ENCODE measurements around the gene KRTAP20-2.

KRTAP20-2 gene
- 0 reads per million in 3 experiments for total RNA-seq

DNA sequence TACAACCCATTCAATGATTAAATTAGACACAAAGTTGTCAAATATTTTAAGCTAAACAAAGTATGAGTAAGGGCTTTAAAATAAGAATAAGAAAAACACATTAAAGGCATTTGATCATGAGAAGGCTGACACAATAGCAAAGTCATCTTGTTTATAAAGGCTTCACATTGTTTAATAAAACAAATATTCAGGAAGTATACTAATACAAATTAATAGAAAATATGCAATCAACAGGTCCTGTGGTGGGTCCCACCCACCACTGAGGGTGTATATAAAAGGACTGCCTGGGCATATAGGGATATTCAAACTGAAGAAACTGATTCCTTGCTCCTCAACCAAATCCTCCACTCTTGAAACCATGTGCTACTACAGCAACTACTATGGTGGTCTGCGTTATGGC, at the start of gene KRTAP20-2:
Gene KRTAP20-2, plus strand, starts transcription at position 301 of the 400 bp plus-strand sequence. Its CDS starts 58 bp downstream, at position 359.
- no peak for DNase-seq

DNA sequence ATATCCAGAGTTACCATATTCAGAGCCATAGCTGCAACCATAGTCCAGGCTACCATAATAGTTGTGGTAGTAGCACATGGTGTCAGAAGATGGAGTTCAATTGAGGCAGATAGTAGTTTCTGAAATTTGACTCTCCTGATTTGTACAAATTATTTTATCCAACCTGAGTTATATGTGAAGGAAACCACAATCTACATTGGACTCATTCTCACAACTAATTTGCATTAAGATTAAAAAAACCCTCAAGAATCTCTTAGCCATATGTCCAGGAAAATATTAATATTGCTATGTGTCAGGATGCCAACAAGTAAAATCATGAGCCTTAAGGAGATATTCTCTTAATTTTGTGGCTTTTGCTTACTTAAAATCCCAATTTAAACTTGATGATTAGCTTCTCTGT, 44.7 kb upstream of the KRTAP20-2 start, which contains the start of gene KRTAP22-2:
Gene KRTAP22-2, minus strand, starts transcription at position 101 of the 400 bp plus-strand sequence.
- no peak for DNase-seq

DNA sequence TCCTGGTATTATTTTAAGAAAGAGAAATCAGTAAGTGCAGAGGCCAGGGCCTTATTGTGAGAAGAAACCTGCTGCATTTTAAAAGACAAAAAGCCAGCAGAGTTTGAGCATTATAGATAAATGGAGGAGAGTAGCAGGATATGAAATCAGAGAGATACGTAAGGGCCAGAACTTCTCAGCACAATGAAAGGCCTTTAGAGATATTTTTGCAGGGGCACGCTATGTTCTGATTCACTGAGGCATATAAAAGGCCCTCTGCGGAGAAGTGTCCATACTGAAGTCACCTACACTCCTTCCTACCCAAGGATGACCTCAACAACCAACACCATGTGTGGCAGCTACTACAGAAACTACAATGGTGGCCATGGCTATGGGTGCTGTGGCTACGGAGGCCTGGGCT, 42.9 kb upstream of the KRTAP20-2 start, which contains the start of gene KRTAP6-3:
Gene KRTAP6-3, plus strand, starts transcription at position 301 of the 400 bp plus-strand sequence. Its CDS starts 6 bp downstream, at position 307.
- DNase-seq: no peak

DNA sequence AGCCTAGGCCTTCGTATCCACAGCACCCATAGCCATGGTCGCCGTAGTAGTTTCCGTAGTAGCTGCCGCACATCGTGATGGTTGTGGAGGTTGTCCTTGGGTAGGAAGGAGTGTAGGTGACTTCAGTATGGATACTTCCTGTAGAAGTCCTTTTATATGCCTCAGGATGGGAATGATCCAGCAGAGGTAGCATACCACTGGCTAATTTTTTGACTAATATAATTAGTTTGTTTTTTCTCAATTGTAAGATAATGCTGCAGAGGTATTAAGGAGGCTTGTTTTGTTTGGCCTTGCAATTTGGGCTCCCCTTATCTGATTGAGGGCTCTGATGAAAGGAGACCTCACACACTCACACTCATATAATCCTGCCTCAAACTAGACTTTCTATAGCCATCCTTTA, 36.2 kb upstream of the KRTAP20-2 start, which contains the start of gene KRTAP6-2:
Gene KRTAP6-2, minus strand, starts transcription at position 101 of the 400 bp plus-strand sequence. Its CDS starts 28 bp downstream, at position 73.
- no peak for DNase-seq

DNA sequence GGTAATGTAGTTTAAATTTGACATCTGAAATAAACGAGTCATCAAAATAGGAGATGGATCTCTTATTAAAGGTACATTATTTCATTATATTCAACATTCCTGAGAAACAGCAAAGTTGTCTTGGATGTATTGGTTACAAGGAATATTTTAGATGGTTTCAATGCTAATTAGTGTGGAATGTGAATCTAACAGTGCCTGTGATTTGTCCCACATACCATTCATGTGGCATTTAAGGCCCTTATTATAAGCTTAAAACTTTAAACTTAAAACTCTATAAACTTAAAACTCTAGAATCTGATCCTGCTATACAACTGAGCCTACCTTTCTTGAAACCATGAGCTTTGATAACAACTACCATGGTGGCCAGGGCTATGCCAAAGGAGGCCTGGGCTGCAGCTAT, 34.2 kb upstream of the KRTAP20-2 start, which contains the start of gene KRTAP22-1:
Gene KRTAP22-1, plus strand, starts transcription at position 301 of the 400 bp plus-strand sequence.
- DNase-seq: no peak

DNA sequence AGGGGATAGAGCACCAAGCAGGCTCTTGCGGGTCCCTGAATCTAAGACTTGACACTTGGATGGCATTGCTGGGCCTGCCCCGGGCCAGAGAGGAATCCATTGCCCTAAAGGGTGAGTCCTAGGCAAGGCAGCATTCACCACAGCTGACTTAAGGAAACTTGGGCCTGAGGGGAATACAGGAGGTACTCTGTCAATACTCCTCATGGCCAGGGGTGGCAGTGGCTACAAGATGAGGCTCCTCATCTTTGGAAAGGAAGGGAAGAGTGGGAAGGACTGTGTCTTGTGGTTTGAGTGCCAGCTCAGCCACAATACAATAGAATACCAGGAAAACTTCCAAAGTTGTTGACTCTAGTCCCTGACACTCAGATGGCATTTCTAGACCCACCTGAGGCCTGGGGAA, 29.0 kb upstream of the KRTAP20-2 start:
- no peak for DNase-seq

DNA sequence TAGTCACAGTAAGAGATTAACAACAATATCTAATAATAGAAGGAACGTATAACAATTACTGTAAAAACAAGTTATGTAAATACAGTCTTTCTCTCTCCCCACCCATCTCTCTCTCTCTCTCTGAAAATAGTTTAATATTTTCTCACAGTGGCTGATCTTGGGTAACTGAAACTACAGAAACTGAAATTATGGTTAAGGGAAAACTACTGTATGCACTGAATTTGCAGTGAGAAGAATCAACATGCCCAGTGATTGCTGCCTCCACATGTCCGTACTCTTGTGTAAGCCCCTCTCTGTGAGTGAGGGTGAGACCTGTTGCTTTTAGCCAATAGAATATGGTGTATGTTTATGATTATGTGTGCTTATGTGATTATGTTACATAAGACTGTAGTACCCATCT, 22.9 kb upstream of the KRTAP20-2 start:
- no peak for DNase-seq

DNA sequence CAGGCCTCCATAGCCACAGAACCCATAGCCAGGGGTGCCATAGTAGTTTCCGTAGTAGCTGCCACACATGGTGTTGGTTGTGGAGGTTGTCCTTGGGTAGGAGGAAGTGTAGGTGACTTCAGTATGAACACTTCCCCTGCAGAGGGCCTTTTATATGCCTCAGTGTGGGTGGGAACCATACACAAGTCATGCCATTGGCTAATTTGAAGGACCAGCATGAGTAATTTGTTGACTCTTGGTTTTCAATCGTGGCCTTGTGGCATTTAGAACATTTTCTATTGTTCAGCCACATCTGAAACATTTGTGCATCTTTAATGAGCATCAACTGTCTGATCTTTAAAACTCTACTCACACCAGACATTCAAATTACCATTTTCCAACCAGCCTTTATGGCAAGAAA, 21.2 kb upstream of the KRTAP20-2 start, which contains the start of gene KRTAP6-1:
Gene KRTAP6-1, minus strand, starts transcription at position 95 of the 400 bp plus-strand sequence. Its CDS starts 26 bp downstream, at position 69.
- no peak for DNase-seq

DNA sequence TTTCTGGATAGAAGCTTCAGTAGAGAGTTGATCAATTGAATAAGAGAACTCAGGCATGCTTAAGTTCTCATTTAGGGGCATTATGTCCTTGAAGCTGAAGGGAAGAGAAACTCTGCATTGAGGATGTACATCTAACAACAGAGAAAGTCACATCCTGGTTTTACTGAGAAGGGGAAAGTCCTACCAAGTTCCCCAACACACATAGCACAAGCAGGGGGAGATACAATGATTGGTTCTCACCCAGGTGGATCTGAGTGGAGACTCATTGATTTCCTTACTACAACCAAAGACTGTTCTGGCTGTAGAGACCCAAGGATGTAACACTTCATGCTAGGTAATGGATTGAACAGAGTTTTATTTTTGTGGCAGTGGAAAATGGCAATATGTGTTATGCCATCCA, 19.8 kb upstream of the KRTAP20-2 start:
- DNase-seq: no peak

DNA sequence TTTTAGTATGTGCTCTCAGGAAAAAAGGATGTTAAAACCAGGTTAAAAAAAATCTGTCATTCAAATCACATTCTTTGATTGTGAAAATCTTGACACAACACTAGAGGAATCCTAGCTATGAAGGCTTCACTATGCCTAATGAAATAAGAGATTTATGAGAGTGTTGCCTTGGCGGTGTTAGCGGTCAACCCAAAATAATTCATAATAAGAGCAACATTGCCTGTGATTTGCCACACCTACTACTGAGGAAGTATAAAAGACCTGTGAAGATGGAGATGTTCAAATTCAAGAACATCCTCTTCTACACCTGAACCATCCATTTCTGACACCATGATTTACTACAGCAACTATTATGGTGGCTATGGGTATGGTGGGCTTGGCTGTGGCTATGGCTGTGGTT, 18.9 kb upstream of the KRTAP20-2 start, which contains the start of gene KRTAP20-1:
Gene KRTAP20-1, plus strand, starts transcription at position 301 of the 400 bp plus-strand sequence. Its CDS starts 30 bp downstream, at position 331.
- no peak for DNase-seq

DNA sequence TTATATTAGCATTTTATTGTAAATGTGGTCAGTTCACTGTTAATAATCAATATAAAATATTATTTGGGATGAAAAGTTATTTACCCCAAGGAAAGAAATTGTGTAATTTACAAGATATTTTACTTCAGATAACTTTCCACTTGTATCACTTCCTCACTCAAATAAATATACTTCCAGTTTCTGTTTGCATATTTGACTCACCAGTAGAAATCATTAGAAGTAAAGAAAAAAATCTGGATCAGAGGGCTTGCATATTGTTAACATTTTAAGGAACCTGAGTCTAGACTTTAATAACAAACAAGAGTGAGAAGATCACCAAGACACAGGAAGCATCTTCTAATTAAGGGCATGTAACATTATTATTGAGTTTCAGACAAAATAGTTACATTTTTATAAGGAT, 14.9 kb upstream of the KRTAP20-2 start:
- DNase-seq: no peak

DNA sequence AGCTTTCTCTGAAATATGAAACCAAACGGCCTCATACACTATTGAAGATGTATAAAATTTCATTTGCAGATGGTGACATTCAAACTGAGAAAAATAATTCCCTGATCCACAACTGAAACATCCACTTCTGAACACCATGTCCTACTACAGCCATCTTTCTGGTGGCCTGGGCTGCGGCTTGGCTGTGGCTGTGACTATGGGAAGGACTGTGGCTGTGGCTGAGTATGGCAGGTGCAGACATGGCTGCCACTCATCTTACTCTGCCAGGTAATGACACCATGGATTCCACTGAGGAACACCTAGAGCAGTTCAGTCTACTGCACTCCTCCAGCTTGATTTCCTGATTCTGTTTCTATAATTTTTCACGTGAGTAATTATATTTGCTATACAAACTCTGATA, 14.5 kb upstream of the KRTAP20-2 start, which contains the start of gene KRTAP20-4:
Gene KRTAP20-4, plus strand, starts transcription at position 106 of the 400 bp plus-strand sequence.
- DNase-seq: no peak

DNA sequence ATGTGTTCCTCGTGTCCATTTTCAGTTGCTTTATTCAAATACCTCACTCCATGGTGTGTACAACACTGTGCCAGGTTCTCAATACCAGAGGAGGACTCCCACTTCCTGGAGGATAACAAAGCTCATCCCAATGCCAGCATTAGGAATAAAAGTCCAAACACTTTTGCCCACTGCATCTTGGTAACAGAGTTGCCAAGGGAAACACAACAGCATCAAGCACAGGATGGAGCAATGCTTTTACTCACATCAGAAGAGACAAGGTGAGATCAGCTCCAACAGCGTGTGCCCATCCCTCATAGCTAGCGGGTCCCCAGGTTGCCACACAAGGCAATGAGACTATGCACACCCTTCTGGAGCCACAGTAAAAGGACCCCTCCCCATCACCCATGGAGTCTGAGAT, 11.6 kb upstream of the KRTAP20-2 start:
- no peak for DNase-seq

DNA sequence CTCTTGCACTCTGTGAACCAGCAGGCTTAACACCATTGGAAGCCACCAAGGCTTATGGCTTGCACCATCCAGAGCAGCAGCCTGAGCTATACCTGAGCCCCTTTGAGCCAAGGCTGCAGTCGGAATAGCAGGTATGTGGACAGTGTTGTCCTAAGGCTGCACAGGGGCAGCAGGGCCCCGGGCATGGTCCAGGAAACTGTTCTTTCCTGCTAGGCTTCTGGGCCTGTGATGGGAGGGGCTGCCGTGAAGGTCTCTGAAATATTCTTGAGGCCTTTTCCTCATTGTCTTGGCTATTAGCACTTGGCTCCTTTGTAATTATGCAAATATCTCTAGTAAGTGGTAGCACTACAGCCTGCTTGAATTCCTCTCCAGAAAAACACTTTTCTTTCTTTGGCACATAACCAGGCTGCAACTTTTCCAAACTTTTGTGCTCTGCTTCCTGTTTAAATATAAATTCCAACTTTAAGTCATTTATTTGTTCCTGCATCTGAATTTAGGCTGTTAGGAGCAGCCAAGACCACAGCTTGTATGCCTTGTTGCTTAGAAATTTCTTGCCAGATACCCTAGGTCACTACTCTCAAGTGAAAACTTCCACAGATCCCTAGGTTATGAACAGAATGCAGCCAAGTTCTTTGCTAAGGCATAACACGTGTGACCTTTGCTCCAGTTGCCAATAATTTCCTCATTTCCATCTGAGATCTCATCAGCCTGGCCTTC, 9.4 kb upstream of the KRTAP20-2 start:
- DNase-seq: no peak

DNA sequence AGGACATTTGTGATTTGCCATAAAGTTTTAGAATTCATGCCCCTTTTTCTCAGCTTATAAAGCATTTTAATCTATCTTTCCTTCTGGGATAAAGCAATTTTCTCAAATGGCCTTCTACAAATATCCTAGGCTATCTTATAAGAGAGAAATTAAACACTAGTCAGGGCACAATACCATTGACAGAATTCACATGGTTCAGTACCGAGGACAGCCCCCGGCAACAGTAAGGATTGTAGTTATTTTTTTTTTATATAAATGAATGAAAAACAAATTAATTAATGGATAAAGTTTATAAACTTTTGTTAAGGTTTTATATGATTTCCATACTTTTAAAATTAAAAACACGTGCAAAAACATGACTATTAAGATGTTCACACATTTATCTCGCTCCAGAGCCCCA, 6.9 kb upstream of the KRTAP20-2 start:
- DNase-seq: no peak

DNA sequence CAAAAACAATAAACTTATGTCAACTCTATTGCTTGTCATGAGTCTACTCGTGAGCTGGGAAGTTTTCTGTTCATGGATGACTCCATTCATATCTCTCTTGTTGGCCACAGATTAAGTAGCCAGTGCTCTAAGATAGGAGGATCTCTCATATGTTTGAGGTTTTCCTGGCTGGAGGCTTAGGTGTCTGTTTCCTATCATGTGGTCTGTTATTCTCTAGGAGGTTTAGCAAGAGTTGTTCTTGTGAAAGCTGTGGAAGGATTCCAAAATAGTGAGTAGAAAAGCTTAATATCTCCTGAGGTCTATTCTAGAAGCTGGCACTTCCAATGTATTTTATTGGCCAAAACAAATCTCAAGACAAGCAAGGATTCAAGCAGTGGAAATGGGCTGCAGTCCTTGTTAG, 5.8 kb upstream of the KRTAP20-2 start:
- no peak for DNase-seq

DNA sequence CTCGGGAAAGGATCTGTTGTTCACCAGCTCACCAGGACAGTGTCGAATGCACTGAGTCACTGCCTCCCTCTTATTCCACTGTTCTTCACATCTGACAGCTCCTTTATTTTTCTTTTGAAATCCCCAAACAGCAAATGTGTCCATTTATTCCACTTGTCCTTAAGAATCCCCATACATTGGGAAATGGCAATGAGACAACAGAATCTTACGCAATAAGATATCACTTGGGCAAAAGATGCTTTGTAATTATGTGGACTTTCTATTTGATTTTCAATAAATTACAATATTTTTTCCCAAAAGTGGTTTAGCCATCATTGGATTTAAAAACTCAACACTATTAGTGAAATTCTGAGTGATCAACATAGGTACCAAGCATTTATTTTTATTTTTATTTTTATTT, 3.7 kb downstream of the KRTAP20-2 start:
- no peak for DNase-seq

DNA sequence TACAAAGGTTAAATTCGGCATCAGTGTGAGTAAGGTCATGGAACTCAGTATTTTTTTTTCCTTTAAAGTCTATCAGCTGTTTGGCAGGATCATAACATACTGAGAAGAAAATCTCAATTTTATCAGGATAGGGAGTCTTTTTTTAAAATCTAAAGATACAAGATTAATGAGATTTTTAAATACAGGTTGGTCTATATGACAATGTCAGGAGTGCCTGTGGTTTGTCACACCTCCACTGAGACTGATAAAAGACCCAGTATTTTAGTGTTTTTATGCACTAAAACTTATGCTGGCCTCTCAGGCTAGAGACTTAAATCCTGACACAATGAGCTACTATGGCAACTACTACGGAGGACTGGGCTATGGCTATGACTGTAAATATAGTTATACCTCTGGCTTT, 7.6 kb downstream of the KRTAP20-2 start, which contains the start of gene KRTAP20-3:
Gene KRTAP20-3, plus strand, starts transcription at position 301 of the 400 bp plus-strand sequence.
- DNase-seq: no peak

DNA sequence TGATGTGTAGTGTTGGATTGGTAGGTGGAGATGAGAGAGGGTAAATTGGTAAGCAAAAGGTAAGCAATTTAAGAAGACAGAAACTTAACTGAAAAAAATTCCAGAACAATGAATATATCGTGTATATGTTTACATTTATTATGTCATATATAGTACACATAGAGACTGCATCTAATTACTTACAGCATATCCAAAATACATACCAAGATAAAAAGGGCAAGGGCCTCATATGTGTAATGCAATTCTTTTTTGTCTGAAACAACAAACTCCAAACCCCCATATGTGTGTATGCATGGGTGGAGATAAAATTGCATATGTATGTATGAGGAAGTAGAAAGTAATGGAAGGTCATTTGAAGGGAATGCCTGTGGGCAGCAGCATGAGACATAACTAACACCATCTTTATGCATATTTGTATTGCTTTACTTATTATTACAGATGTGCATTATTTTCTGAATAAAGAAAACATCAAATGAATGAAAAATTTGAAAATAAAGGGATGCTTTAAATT, 12.0 kb downstream of the KRTAP20-2 start:
- DNase-seq: no peak

DNA sequence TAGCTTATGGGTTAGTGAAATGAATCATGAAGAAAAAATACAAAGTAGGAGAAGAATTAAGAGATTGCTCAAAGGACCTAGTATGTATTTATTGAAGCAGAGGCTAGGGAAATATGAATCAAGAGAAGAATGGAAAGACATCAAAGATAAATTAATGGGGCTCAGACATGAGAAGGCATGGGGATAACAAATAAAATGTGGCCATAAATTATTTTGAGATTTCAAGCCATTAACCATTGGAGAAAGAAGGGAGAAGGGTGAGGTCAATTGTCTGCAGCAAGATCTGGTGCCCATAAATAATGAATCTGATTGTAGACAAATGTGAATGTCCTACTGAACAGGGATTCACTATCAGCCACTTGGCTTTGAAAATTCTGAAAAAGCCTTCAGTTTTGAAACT, 17.9 kb downstream of the KRTAP20-2 start:
- no peak for DNase-seq

DNA sequence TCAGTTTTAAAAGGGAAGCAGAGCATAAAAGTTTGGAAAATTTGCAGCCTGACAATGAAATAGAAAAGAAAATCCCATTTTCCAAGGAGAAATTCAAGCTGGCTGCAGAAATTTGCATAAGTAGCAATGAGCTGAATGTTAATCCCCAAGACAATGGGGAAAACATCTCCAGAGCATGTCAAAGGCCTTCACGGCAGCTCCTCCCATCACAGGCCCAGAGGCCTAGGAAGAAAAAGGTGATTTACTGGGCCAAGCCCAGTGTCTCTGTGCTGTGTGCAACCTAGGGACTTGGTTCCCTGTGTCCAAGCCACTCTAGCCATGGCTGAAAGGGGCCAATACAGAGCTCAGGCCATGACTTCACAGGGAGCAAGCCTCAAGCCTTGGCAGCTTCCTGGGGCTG, 33.8 kb downstream of the KRTAP20-2 start:
- DNase-seq: no peak

DNA sequence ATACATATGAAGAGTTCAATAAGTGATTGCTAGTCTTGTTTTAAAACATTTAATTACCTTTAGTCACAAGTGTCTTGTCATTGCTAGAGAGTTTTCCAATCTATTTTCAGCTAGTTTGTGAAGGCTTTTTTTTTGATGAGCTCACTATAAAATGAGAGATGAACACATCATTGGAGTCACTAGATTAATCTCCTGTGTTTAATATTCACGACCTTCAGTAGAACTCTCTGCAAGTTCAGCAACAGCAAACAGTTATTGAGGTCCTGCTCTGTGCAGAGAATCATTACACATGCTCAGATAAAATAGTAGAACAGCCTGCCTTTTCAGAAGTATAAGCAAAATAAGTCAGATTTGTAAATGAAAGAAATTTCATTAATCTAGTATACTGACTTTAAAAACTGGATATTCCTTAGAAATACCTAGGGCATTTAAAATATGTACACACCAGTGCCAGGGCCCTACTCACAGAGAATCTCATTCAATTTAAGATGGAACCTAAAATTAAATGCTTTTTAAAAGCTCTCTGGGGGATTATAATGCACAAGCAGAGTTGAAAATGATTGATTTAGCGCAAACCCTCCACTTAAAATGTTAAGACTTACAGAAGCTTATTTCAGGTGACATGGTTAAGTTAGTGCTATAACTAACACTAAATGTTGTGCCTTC, 38.1 kb downstream of the KRTAP20-2 start:
- no peak for DNase-seq

DNA sequence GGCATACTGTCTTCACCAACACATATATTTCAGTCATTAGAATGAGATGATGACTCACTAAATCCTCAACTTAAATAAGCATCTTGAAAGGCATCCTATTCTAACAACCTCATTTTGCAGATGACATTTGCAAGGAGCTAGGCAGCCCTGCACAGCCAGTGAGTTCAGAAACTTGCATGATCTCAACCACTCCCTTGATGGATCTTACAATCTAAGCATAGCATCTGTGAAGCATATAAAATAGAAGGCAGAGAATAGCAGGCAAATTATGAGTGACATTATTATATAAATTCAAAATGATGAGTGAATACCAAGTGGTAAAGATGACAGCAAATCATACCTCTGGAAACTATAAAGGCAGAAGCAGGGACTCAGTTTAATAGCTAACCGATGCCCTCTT, 39.3 kb downstream of the KRTAP20-2 start:
- DNase-seq: no peak
